ENCODE data around the gene RARB.

RARB gene

GRCh38 chr3:25635038-25635437, 207.0 kb downstream of the RARB start:
- H3K4me3 ChIP-seq (ENCODE audit: low read depth, low read length), result no peak overlapping the region
- DNase-seq (ENCODE audit: low read depth), result no peak
- no peak for TF ChIP-seq CTCF (IDR thresholded peaks at IDR 0.05; ENCODE audit: low read depth, low read length, missing control alignments)

All from GM12864 (cell line).